Uterus (tissue), 2 donors: ENCODE measurements around the gene SYNJ1.

Experiments
- POLR2A ChIP-seq, 2 donors: fragments of 450-650 bp; IDR thresholded peaks; one replicate each; pipeline ENCODE4 v1.6.1; 2016; ENCODE audit warnings: antibody characterized with exemption in 2 of 2, mild to moderate bottlenecking in 1 of 2, moderate library complexity in 1 of 2
- TF ChIP-seq, protein P1 (sequence below), 4 experiments: fragments of 200-600 bp in 2 of 4; fragments of 450-650 bp in 2 of 4; sonication (generic) in 2 of 4; IDR thresholded peaks; one replicate each; pipeline ENCODE4 v1.5.1; 2016 to 2019; ENCODE audit warnings: antibody characterized with exemption in 4 of 4, mild to moderate bottlenecking in 2 of 4, moderate library complexity in 1 of 4

GRCh38 chr21:32712641-32713040, 15.2 kb downstream of the SYNJ1 start:
- TF ChIP-seq, protein P1, sequence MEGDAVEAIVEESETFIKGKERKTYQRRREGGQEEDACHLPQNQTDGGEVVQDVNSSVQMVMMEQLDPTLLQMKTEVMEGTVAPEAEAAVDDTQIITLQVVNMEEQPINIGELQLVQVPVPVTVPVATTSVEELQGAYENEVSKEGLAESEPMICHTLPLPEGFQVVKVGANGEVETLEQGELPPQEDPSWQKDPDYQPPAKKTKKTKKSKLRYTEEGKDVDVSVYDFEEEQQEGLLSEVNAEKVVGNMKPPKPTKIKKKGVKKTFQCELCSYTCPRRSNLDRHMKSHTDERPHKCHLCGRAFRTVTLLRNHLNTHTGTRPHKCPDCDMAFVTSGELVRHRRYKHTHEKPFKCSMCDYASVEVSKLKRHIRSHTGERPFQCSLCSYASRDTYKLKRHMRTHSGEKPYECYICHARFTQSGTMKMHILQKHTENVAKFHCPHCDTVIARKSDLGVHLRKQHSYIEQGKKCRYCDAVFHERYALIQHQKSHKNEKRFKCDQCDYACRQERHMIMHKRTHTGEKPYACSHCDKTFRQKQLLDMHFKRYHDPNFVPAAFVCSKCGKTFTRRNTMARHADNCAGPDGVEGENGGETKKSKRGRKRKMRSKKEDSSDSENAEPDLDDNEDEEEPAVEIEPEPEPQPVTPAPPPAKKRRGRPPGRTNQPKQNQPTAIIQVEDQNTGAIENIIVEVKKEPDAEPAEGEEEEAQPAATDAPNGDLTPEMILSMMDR (IDR thresholded peaks at IDR 0.05), result no peak
- no peak for TF ChIP-seq POLR2A (IDR thresholded peaks at IDR 0.05)
